ENCODE data around the gene AZIN2.
"Not testable (repeated sequence)": the region's sequence is repeated elsewhere in the genome, so short reads cannot be mapped to it uniquely, and the experiment has no call there.

The AZIN2 gene
- 0.07 to 16.9 (median 0.43) reads per million in 18 experiments for total RNA-seq

DNA sequence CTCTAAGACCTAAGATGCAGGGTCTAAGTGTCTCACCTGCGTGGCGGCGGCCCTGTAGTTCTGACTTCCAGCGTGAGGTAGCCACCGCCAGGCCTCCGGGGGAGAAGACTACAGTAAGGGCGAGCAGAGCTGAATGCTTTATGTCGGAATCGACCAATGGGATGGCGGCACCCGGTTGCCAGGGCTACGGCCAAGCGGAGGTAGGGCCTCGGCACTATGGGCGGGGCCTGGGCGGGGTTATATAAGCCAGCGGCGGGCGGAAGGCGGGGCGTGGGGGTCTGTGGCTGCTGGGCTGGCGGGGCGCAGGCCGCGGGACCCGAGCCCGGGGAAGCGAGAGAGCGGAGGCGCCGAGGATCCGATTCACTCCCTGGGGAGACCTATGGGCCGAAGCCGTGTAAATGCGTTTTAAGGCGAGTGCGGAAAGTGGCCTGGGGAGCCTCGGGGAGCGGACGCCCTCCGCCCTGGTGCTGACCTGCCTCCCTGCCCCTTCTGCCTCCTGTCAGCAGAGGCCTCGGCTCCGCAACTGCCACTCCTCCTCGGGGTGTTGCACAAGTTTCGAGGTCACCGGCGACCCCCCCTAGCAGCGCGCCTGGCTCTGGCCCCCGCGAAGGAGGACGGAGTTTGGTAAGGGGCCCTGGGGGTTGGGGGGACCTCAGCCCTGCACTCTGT is at the start of gene AZIN2:
Gene AZIN2 (plus strand): TSS at position 269 of the 669 bp plus-strand sequence. CDS start 1,097 bp downstream, outside the sequence.
- DNase-seq: peak; percentile 95

DNA sequence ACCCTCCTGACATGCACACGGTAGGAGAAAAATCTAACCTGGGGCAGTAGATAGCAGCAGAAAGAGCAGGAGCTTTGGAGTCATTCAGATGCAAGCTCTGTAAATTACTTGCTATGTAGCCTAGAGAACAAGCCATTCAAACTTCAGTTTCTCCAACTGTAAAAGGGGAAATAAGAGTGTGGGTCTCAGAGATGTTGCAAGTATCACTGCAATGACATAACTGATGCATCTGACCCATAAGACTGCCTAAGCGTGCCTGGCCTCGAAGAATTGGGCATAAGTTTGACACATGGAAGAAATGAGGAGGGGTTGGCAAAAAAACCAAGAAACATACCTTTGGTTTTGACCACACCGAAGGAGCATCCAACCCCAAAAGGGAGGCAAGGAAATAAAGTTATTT is 49.4 kb upstream of the AZIN2 start:
- DNase-seq: peak; percentile 58 to 72

DNA sequence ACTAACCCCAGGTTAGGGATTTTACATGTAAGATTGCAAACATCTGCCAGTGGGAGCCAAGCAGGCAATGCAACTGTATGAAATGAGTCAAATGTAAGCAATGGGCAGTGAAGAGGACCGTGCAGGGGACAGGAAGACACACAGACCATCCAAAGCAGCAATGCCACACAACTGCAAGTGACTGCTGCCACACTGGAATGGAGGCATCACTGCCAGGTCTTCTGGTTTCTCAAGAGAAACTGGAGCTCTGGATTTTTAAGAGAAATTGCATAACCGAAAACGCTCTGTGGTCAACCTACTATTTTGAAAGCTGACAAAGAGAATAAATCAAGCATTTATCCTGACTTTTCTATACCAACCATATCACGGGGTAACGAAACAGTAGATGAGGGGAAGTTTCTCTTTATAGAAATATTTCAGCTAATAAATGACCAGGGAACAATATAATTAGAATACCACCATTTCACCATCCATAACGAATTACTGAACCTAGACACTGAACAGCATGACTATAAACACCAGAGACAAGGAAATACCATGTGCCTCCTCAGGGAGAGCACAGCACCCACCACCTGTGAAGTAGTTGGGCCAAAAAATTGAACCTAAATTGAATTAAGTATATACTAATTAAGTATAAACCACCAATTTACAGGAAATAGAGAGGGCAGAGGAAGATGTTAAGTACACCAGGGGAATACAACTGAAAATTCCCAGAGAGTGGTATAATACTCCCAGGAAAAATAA is 48.7 kb upstream of the AZIN2 start:
- peak; percentile 44 to 74 for DNase-seq

DNA sequence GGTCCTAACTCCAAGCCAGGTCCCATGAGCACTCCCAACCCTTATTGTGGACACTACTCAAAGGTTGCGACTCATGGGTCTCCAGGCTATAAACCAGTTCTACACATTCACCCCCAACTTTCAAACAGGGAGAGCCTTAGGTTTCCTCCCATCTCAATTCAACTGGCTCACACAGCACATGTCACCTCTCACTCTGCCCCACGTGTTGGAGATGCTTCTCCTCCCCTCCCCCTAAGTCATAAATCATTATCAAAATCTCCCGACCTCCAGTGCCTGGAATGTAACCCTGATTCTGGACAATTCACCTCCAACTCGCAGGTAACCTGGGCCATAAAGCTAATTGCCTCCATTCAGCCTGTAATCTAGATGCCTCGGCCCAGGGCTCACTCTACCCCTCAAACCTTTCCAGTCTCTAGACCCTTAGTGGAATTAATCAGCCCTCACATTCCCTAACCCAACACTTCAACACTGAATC is 44.9 kb upstream of the AZIN2 start:
- DNase-seq: no peak

DNA sequence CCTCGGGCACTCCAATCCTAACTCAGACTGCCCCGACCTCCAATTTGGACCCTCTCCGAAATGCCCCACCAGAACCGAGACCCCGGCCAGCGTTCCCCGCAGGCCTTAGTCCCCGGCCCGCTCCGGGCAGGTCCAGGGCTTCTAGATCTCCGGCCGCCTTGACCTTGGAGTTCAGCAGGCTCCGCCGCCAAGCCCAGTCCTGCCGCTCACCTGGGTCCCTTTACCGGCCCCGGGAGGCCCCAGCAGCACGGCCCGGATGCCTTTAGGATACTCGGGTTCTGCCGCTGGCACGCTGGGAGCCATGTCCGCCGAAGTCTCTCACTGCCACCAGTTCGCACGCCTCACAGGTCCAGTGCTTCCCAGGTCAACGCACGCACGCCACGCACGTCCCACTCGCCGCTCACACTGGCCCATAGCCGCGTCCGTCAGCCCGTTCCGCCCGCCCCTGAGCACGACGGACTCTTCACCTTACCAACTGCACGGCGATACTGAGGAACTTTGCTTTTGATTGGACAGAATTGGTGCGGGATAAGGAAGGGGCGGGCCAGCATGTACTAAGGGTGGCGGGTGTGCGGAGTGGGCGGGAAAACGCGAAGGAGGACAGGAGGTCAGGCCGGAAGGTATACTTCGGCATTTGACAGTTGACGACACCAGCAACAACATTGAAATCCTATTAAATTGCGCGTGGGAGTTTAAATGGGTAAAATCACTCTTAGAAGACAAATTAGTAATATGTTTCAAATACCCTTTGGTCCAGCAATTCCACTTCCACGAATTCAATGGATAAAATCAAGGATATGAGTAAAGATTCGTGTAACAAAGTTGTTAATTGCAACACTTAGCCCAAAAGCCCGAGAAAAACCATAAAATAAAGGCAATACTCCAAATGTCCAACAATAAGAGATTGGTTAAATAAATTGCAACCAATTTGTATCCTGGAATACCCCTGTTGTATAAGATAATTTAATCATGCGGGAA is 44.1 kb upstream of the AZIN2 start, which contains the start of gene AK2:
Gene AK2 (minus strand): TSS at position 358 of the 978 bp plus-strand sequence. CDS start 55 bp downstream, at position 303.
- DNase-seq: peak; percentile 96 to 98

DNA sequence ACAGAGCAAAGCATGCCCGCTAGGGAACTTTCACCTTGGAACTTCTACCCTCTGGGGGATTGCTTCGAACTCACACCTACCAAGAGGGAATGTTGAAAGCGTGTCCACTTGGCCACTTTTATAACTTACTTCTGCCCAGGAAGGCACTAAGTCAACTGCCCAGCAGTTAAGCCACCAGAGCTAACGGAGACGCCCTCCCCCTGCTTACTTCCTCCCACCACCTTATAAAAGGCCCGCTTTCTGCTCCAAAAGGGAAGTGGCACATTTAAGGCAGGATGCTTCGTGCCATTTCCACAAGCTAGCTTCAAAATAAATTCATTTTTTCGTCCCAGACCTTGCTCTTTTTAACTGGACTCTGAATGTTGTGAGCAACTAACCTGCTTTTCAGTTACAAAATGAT is 41.1 kb upstream of the AZIN2 start:
- DNase-seq: peak; percentile 77 to 80

DNA sequence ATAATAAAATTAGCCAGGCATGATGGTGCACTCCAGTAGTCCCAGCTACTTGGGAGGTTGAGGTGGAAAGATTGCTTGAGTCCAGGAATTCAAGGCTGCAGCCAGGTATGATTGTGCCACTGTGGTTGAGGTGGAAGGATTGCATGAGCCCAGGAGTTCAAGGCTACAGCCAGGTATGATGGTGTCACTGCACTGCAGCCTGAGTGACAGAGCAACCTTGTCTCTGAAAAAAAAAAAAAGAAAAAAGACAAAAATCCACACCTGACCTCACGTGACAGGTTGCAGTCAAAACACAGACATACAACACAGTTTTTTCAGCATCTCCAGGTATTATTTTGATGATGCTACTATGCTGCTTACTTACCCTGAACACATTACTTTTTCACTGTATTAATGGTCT is 39.9 kb upstream of the AZIN2 start:
- DNase-seq: no peak

DNA sequence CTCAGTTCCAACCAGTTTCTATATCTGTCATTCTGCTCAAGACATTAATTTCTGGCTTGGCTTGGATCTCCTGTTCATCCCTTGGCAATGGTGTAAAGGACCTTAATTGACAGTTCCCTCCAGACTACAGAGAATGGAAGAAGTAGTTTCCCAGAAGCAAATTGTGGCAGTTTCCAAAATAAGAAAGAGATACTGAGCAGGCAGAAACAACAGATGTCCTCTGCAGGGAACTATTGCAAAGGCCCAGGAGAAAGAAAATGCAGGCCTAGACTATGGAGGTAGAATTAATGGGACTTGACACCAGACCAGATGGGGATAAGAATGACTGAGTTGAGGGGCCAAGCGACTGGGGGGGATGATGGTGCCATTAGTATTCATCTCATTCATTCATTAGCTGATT is 38.1 kb upstream of the AZIN2 start:
- DNase-seq: no peak

DNA sequence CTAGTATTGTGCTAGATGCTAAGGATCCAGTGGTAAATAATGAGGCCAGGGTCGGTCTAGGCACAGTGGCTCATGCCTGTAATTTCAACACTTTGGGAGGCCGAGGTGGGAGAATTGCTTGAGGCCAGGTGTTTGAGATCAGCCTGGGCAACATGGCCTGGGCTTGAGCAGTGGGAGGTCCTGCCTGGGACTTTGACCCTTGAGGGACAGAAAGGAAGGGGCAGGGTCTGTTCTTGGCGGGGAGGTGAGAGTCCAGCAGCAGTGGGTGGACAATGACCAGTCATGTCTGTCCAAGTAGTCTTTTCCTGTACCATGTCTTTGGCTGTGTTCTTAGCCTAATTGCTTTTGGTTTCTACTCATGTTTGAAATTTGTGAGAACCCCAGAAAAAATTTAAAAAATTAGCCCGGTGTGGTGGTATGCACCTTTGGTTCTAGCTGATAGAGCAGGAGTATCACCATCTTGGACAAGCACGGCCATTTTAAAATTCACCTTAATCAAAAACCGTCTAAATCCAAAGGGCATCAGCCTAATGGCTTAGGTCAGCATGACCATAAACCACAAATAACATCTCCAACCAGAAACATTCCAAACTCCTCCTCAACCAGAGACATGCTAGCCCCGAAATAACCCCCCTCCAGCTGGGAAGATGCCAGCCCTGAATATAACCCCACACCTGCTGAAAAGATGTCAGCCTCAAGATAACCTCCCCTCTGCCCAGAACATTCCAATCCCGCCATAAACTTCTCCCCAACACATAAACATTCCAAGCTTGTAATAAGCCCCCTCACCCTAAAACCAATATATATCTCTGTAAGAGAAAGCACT is 37.5 kb upstream of the AZIN2 start:
- DNase-seq: no peak

DNA sequence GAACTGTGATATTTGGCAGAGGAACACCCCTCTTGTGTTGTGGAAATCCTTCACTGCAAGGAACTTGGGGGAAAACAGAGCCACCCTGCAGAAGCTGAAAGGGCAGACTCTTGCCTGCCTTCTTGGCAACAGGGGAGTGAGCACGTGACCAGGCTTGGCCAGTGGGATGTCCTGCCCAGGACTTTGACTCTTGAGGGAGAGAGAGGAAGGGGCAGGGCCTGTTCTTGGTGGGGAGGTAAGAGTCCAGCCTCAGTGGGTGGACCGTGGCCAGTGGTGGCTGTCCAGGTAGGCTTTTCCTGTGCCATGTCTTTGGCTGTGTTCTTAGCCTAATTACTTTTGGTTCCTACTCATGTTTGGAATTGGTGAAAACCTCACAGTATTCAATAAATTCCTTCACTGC is 35.7 kb upstream of the AZIN2 start:
- no peak for DNase-seq

DNA sequence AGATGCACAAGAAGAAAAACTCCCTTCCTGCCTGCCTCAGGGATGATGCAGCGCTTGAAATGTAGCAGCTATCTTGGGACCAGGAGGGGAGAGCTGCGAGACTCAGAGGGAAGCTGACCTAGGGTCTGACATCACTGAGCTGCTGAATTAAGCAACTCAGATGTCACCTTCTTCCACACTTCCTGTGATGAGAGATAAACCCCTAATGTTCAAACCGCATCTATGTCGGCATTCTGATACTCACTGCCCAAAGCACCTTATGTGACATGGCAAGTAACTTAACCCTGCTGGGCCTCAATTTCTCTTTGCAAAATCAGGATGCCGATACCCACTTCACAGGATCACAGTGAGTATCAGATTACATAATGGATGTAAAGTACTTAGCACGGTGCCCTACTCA is 35.1 kb upstream of the AZIN2 start:
- DNase-seq: peak in 1 of 2 donors; percentile 36

DNA sequence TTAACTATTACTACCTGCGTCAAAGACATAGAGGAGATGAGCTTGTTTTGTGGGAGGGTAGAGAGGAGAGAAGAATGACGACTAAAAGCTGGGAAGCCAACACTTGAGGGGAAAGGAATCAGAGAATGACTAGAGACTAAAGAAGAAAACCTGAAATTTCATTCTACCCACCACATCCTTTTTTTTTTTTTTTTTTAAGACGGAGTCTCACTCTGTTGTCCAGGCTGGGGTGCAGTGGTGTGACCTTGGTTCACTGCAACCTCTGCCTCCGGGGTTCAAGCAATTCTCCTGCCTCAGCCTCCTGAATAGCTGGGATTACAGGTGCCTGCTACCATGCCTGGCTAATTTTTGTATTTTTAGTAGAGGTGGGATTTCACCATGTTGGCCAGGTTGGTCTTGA is 34.7 kb upstream of the AZIN2 start:
- not testable (repeated sequence) for DNase-seq

DNA sequence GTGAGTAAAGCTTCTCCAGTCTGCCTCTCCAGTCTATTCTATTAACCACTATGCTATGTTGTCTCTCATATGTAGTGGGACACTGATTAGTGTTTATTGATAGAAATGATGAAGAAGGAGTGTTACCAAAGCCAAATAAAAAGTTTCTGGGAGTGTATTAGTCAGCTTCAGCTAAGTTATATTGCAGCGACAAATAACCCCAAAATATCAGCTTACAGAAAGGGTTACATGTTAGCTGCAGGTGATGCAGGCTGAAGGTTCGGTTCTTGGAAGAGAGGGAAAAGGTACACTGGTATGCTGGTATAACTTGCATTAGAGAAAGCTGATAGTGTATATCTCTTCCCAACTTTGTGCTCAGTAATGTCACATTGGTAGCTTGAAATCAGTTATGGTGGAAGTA is 33.7 kb upstream of the AZIN2 start:
- DNase-seq: no peak

DNA sequence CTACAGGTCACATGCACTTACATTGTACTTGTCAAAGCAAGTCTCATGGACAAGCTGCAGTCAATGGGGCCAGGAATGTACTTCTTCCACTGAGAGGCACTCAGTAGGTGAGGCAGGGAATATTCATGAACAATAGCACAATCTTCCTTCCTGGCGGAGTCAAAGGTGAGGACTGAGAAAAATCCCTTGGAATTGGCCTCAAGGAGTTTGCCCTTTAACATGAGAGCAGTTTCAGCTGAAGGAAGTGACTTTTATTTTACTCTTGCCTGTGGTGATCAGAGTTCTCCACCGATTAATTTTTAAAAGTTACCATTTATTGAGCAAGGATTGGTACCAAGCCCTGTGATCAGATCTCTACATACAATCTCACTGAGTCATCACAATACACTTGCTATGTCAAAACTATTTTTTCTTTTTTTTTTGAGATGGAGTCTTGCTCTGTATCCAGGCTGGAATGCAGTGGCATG is 33.1 kb upstream of the AZIN2 start:
- no peak for DNase-seq

DNA sequence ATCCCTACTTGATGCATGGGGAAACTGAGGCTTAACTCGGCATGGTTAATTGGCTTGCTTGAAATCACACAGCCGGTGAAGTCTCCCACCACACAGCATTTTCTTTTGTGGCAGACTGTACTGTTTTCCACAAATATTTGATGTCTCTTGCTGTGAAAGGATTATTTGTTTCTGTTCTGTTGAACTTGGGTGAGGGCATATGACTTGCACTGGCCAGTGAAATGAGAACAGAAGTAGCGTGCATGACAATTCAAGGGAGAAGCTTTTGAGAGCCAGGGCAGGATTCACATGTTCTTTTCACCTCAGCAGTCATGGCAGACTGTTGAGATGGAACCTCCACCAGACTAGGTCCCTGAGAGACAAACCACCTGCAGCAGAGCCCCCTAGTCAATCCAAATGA is 32.5 kb upstream of the AZIN2 start:
- DNase-seq: no peak

DNA sequence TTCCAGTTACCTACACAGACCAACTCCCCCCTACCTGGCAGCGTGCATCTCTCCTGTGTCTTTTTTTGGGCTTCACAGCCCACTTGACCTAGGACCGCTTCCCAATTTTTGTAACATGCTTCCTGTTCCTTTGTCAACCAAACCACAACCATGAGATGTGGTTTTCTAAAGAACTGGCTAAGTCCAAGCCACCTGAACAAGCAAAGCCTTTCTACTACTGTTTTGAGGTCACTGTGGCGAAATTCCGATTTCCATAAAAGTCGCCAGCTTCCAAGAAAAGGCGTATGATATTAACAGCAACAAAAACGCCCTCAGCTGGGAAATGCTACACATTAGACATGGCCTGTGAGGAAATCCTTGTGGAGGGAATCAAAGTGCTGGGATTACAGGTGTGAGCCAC is 31.6 kb upstream of the AZIN2 start:
- DNase-seq: peak; percentile 38 to 44

DNA sequence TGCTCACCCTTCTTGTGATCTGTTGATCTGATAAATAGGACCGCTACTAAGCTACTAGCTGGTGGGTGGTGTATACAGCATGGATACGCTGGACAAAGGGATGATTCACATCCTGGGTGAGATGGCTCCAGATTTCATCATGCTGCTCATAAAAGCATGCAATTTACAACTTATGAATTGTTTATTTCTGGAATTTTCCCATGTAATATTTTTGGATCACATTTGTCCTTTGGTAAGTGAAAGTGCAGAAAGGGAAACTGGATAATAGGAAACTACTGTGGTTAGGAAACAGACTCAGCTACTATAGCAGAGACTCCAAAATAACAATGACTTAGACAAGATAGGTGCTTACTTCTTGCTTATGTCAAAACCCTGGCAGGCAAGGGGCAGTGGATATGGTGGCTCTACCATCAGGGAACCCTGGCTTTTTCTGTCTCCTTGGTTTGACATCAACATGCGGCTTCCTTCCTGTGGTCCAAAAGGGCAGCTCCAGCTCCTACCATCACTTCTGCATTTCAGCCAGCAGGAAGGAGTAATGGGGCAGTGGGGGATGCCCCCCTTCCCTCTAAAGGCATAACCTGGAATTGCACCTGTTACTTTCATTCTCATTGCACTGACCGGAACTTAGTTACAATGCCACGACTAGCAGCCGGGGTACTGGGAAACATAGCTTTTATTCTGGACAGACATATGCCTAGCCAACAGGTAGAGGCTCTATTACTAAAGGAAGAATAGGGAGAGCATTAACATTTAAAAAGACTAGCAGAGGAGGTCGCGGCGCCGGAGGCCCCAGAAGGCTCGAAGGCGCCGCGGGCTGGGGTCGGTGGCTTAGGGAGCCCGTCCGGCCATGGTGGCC is 30.5 kb upstream of the AZIN2 start:
- peak; percentile 78 to 86 for DNase-seq

DNA sequence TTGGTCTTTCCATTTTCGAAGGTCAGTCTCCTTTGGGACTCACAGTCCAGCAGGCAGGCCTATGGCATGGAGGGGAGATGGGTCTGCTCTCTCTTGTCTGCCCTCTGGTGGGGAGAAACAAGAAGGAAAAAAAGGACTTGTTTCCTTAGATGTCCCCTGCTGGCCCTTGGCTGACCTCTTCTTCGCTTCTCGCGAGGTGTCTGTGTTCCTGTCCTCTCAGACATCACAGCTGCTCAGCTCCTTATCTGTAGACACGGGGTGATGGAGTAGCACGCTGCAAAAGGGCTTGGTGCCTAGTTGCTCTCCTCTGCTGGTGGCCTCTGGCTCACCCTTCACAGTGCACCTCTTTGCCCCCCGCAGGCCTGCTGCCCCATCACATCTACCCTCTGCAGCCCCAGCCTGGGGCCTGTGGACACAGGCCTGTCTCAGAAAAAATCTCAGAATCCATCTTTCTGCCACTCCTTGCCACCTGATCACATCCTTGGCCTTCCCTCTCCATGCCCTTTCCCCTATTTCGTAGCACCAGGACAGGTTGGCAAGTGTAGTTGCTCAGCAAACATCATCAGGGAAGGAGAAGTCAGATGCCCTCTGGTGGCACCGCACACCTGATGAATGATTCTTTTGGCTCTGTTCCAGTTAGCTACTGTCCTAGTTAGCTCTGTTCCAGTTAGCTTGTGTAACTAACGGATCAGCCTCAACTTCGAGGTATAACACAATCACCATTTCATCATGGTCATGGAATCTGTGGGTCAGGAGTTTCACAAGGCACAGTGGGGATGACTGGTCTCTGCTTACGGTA is 25.5 kb upstream of the AZIN2 start:
- DNase-seq: peak; percentile 78

DNA sequence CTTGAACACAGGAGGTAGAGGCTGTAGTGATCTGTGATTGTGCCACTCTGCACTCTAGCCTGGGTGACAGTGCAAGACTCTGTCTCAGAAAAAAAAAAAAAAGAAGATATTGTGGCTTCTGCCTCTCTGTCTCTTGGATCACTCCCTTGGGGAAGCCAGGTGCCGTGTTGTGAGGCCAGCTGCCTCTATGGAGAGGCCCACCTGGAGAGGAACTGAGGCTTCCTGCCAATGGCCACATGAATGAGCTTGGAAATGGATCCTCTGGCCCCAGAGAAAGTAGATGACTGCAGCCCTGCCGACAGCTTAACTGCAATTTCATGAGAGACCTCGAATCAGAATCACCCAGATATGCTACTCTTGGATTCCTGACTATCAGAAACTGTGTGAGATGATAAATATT is 24.5 kb upstream of the AZIN2 start:
- no peak for DNase-seq

DNA sequence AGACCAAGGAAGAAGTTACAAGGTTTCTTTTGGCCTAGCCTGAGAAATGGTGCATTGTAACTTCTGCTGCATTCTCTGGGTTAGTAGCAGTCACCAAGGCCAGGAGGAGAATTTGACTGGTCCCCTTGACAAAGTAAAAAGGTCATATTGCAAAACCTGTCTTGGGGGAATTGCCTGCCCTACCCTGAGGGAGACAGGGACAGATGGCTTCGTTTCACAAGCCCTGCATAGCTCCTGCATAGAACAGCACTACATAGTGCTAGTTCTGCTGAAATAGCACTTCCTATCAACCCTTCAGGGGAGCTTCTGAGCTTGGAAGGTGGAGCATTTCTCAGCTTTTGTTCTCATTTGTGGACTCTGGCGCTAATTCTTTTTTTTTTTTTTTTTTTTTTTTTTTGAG is 23.9 kb upstream of the AZIN2 start:
- no peak for DNase-seq
